HG03342 (cell line): ENCODE measurements around the gene PLXDC2.

Experiments used
- ATAC-seq: cut with Tn5 transposase; IDR thresholded peaks from one replicate; pipeline ENCODE4 v1.9.1; 2021; ENCODE audit warnings: mild to moderate bottlenecking, moderate library complexity; ENCODE audit not compliant: unreplicated experiment

Gene PLXDC2

GRCh38 chr10:19932806-19933371, 116.7 kb downstream of the PLXDC2 start:
- ATAC-seq, result no peak

GRCh38 chr10:19933772-19934171, 117.5 kb downstream of the PLXDC2 start:
- ATAC-seq, result no peak

- ATAC-seq, result no peak
Measured at GRCh38 chr10:19935176-19935575, 118.9 kb downstream of the PLXDC2 start.

GRCh38 chr10:19936289-19936688, 120.1 kb downstream of the PLXDC2 start:
- ATAC-seq, result no peak

GRCh38 chr10:19937989-19938388, 121.8 kb downstream of the PLXDC2 start:
- no peak for ATAC-seq

GRCh38 chr10:19941206-19941880, 125.1 kb downstream of the PLXDC2 start:
- ATAC-seq, result no peak

- no peak for ATAC-seq
Measured at GRCh38 chr10:19944911-19945663, 128.9 kb downstream of the PLXDC2 start.

GRCh38 chr10:19946245-19946644, 130.0 kb downstream of the PLXDC2 start:
- no peak for ATAC-seq

GRCh38 chr10:19946791-19947190, 130.6 kb downstream of the PLXDC2 start:
- no peak for ATAC-seq

- ATAC-seq, result no peak
Measured at GRCh38 chr10:19947215-19947614, 131.0 kb downstream of the PLXDC2 start.

GRCh38 chr10:19947656-19948055, 131.4 kb downstream of the PLXDC2 start:
- ATAC-seq, result peak; percentile 64

- no peak for ATAC-seq
Measured at GRCh38 chr10:19952224-19953010, 136.2 kb downstream of the PLXDC2 start.

- ATAC-seq, result no peak
Measured at GRCh38 chr10:19954601-19955000, 138.4 kb downstream of the PLXDC2 start.

GRCh38 chr10:19956516-19957032, 140.3 kb downstream of the PLXDC2 start:
- ATAC-seq, result no peak

- ATAC-seq, result peak; percentile 92
Measured at GRCh38 chr10:19958787-19959186, 142.6 kb downstream of the PLXDC2 start.

- ATAC-seq, result no peak
Measured at GRCh38 chr10:19961076-19962053, 145.1 kb downstream of the PLXDC2 start.

- no peak for ATAC-seq
Measured at GRCh38 chr10:19964625-19965024, 148.4 kb downstream of the PLXDC2 start.

GRCh38 chr10:19966751-19967150, 150.5 kb downstream of the PLXDC2 start:
- ATAC-seq, result no peak

GRCh38 chr10:19967981-19968380, 151.7 kb downstream of the PLXDC2 start:
- no peak for ATAC-seq

GRCh38 chr10:19968745-19969144, 152.5 kb downstream of the PLXDC2 start:
- ATAC-seq, result no peak
